Panc1 (cell line): ENCODE data around the gene CLDN3.

ENCODE experiments used
- TF ChIP-seq, protein P1 (sequence below): fragments of 450-650 bp; IDR thresholded peaks from 2 replicates; pipeline ENCODE4 v1.5.1; 2017; ENCODE audit warnings: mild to moderate bottlenecking
- TF ChIP-seq, protein P2 (sequence below), 2 experiments: IDR thresholded peaks; 2 replicates each; pipeline ENCODE4 v1.6.1; 2011 to 2012; ENCODE audit warnings: low read depth in 2 of 2, control low read depth in 1 of 2, low read length in 1 of 2, mild to moderate bottlenecking in 1 of 2, moderate library complexity in 1 of 2; ENCODE audit not compliant: insufficient read depth in 1 of 2

DNA sequence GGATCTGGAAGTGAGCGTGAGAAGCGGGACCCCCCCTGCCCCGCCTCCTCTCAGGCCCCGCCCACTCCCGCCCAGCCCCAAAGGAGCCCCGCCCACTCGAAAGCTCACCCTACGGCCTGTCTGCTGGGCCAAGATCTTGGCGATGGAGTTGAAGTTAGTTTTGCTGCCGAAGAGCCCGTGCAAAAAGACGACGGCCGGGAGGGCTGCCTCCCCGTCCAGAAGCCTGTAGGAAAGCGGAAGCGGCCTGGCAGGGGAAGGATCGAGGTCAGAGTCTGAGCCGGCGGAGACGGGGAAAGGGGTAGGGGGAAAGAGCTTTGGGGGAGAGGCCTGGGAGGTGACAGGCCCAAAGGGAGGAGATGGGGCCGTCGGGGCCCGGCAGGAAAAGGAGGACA lies 31.9 kb downstream of the CLDN3 start:
- TF ChIP-seq, protein P1, sequence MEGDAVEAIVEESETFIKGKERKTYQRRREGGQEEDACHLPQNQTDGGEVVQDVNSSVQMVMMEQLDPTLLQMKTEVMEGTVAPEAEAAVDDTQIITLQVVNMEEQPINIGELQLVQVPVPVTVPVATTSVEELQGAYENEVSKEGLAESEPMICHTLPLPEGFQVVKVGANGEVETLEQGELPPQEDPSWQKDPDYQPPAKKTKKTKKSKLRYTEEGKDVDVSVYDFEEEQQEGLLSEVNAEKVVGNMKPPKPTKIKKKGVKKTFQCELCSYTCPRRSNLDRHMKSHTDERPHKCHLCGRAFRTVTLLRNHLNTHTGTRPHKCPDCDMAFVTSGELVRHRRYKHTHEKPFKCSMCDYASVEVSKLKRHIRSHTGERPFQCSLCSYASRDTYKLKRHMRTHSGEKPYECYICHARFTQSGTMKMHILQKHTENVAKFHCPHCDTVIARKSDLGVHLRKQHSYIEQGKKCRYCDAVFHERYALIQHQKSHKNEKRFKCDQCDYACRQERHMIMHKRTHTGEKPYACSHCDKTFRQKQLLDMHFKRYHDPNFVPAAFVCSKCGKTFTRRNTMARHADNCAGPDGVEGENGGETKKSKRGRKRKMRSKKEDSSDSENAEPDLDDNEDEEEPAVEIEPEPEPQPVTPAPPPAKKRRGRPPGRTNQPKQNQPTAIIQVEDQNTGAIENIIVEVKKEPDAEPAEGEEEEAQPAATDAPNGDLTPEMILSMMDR, result no peak
- TF ChIP-seq, protein P2, sequence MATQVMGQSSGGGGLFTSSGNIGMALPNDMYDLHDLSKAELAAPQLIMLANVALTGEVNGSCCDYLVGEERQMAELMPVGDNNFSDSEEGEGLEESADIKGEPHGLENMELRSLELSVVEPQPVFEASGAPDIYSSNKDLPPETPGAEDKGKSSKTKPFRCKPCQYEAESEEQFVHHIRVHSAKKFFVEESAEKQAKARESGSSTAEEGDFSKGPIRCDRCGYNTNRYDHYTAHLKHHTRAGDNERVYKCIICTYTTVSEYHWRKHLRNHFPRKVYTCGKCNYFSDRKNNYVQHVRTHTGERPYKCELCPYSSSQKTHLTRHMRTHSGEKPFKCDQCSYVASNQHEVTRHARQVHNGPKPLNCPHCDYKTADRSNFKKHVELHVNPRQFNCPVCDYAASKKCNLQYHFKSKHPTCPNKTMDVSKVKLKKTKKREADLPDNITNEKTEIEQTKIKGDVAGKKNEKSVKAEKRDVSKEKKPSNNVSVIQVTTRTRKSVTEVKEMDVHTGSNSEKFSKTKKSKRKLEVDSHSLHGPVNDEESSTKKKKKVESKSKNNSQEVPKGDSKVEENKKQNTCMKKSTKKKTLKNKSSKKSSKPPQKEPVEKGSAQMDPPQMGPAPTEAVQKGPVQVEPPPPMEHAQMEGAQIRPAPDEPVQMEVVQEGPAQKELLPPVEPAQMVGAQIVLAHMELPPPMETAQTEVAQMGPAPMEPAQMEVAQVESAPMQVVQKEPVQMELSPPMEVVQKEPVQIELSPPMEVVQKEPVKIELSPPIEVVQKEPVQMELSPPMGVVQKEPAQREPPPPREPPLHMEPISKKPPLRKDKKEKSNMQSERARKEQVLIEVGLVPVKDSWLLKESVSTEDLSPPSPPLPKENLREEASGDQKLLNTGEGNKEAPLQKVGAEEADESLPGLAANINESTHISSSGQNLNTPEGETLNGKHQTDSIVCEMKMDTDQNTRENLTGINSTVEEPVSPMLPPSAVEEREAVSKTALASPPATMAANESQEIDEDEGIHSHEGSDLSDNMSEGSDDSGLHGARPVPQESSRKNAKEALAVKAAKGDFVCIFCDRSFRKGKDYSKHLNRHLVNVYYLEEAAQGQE (IDR thresholded peaks at IDR 0.05; ENCODE audit: insufficient read depth in 1 of 2, low read depth in 2 of 2, low read length in 1 of 2), result no peak
